GM23338 (cell line): ENCODE data around the gene RPS6KB1.
"Not testable (repeated sequence)": the region's sequence is repeated elsewhere in the genome, so short reads cannot be mapped to it uniquely, and the experiment has no call there.

ENCODE experiments used
- EZH2phosphoT487 ChIP-seq: fragments of 200-600 bp; sonication (generic); IDR thresholded peaks from one replicate; pipeline ENCODE4 v1.8.1; 2018; ENCODE audit warnings: antibody characterized with exemption; ENCODE audit not compliant: unreplicated experiment
- NANOG ChIP-seq: IDR thresholded peaks from 2 replicates; pipeline ENCODE4 v1.6.1; 2016; ENCODE audit warnings: antibody characterized with exemption, borderline replicate concordance
- POLR2AphosphoS5 ChIP-seq: IDR thresholded peaks from 2 replicates; pipeline ENCODE4 v1.6.1; 2016; ENCODE audit warnings: antibody characterized with exemption, low read depth
- REST ChIP-seq: IDR thresholded peaks from one replicate; pipeline ENCODE4 v1.6.1; 2018; ENCODE audit warnings: antibody characterized with exemption; ENCODE audit not compliant: unreplicated experiment
- TF ChIP-seq, protein P1 (sequence below), 2 experiments: fragments of 200-600 bp in 1 of 2; sonication (generic) in 1 of 2; conservative IDR thresholded peaks; 2 replicates each; pipeline versions ENCODE4 v1.5.1 to v1.6.1; 2016 to 2017; ENCODE audit warnings: antibody characterized with exemption in 2 of 2, low read depth in 2 of 2, mild to moderate bottlenecking in 2 of 2, moderate library complexity in 1 of 2

DNA sequence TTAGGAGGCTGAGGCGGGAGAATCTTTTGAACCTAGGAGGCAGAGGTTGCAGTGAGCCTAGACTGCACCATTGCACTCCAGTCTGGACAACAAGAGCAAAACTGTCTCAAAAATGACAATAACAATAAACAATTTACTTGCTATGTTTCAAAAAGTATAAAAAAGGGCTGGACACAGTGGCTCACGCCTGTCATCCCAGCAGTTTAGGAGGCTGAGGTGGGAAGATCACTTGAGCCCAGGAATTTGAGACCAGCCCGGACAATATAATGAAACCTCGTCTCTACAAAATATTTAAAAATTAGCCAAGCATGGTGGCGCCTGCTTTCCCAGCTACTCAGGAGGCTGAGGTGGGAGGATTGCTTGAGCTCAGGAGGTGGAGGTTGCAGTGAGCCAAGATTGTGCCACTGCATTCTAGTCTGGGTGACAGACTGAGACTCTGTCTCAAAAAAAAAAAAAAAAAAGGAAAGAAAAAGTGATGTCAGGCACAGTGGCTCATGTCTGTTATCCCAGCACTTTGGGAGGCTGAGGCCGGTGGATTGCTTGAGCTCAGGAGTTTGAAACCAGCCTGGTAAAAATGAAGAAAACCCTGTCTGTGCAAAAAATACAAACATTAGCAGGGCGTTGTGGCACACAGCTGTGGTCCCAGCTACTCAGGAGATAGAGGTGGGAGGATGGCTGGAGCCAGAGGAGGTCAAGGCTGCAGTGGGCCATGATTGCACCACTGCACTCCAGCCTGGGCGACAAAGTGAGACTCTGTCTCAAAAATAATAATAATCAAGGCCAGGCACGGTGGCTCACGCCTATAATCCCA, 38.8 kb upstream of the RPS6KB1 start:
- TF ChIP-seq, protein P1, sequence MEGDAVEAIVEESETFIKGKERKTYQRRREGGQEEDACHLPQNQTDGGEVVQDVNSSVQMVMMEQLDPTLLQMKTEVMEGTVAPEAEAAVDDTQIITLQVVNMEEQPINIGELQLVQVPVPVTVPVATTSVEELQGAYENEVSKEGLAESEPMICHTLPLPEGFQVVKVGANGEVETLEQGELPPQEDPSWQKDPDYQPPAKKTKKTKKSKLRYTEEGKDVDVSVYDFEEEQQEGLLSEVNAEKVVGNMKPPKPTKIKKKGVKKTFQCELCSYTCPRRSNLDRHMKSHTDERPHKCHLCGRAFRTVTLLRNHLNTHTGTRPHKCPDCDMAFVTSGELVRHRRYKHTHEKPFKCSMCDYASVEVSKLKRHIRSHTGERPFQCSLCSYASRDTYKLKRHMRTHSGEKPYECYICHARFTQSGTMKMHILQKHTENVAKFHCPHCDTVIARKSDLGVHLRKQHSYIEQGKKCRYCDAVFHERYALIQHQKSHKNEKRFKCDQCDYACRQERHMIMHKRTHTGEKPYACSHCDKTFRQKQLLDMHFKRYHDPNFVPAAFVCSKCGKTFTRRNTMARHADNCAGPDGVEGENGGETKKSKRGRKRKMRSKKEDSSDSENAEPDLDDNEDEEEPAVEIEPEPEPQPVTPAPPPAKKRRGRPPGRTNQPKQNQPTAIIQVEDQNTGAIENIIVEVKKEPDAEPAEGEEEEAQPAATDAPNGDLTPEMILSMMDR (conservative IDR thresholded peaks at IDR 0.05; ENCODE audit: low read depth in 2 of 2) = not testable (repeated sequence)
- TF ChIP-seq EZH2phosphoT487, REST, NANOG, POLR2AphosphoS5: not testable (repeated sequence)
